ENCODE results near the gene FKBP3. TPM values are rescaled to one million over a fixed set of nuclear protein-coding genes. Genes with fewer than 3 reads are reported as not detected.
"Not testable (repeated sequence)": the region's sequence is repeated elsewhere in the genome, so short reads cannot be mapped to it uniquely, and the experiment has no call there.

FKBP3 gene
- total and polyA plus RNA-seq, 4 donors, result 30.6 to 76.5 (median 41.0) TPM

DNA sequence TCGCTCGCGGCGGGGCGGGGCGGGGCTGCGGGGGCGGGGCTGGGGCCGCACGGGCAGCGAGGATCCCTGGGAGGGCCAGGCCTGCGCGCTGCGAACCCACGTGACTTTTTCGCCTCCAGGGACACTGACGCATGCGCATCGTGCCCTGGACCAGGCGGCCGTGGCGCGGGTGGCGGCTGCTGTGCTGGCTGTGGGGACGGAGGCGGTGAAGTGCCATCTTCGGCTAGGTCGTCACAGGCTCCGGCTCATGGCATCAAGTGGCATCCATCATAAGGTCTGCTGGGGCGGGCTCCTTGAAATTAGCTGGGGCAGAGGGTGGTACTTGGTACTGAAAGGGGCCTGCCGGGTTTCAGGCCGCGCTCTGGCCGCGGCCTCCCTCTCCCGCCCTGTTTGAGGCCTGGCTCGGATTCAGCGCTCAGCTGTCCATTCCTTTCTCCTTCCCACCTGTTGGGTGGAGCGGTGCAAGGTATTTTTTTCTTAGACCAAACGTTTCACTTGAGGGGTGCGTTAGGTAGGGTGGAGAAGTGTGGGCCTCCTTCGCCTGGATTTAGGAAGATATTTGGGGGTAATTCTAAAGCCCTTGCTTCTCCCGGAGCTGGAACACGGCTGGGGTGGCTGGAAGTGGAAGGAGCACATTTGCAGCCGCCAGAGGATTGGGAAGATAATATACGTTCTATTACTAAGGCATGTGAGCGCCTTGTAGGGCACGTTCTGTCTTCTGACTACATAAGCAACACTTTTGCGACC is 50.1 kb downstream of the FKBP3 start, which contains the start of gene PRPF39:
TSS of gene PRPF39 (plus strand) at position 141 of the 747 bp plus-strand sequence. CDS start 11,124 bp downstream, outside the sequence.
- peak within 1 kb of the TSS; percentile 87 to 92 for H3K9ac ChIP-seq (ENCODE audit: insufficient read depth in 1 of 2, low read length in 2 of 2)
- ATAC-seq (ENCODE audit: insufficient read depth, low FRiP score) (peak; percentile 97), DNase-seq (peak; percentile 96 to 97 (median 96))
- peaks cover 0 to 26% (median 8%) of the 10 kb centered on the region in 5 donors for H3K4me1 ChIP-seq (ENCODE audit: control insufficient read depth in 5 of 5, insufficient read depth in 5 of 5, low read length in 5 of 5)
- TF ChIP-seq, protein P1, sequence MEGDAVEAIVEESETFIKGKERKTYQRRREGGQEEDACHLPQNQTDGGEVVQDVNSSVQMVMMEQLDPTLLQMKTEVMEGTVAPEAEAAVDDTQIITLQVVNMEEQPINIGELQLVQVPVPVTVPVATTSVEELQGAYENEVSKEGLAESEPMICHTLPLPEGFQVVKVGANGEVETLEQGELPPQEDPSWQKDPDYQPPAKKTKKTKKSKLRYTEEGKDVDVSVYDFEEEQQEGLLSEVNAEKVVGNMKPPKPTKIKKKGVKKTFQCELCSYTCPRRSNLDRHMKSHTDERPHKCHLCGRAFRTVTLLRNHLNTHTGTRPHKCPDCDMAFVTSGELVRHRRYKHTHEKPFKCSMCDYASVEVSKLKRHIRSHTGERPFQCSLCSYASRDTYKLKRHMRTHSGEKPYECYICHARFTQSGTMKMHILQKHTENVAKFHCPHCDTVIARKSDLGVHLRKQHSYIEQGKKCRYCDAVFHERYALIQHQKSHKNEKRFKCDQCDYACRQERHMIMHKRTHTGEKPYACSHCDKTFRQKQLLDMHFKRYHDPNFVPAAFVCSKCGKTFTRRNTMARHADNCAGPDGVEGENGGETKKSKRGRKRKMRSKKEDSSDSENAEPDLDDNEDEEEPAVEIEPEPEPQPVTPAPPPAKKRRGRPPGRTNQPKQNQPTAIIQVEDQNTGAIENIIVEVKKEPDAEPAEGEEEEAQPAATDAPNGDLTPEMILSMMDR (IDR thresholded peaks at IDR 0.05; ENCODE audit: control extremely low read depth, extremely low read depth), result no peak
- WGBS, 2 donors, result 0% methylated on average over 36 to 49 of the region's 49 CpGs
- H3K4me3 ChIP-seq, result peak within 1 kb of the TSS; percentile 75
- H3K27me3 ChIP-seq (ENCODE audit: control insufficient read depth in 3 of 3, insufficient read depth in 3 of 3, low read length in 2 of 3), result no peaks in the 10 kb centered on the region
- H3K27ac ChIP-seq (ENCODE audit: low read depth in 1 of 2, low read length in 1 of 2), result peak within 1 kb of the TSS; percentile 80 to 86
- peaks cover 0 to 2% (median 0%) of the 10 kb centered on the region in 4 donors for H3K36me3 ChIP-seq (ENCODE audit: control insufficient read depth in 4 of 4, insufficient read depth in 4 of 4, low read length in 4 of 4)
- H3K9me3 ChIP-seq (ENCODE audit: control insufficient read depth in 4 of 4, insufficient read depth in 3 of 4, low read length in 3 of 4), result peaks cover 0 to 1% (median 0%) of the 10 kb centered on the region in 4 donors

DNA sequence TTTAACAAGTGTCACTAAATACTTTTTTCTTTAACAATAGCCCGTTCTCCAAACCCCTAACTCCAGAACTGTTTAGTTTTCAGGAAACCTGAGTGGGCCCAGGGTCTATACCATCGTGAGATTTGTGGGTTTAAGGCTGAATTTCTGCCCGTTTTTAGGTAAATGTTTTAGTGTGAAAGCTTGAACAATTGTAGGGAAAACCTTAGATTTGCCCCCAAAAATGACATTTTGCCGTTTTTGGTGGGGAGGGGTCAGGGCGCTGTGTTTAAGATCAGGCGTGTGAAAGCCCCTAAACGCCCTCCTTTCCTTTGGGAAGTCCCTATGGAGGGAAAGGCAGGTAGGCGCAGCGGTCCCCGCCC is 50.7 kb downstream of the FKBP3 start:
- H3K36me3 ChIP-seq (ENCODE audit: control insufficient read depth in 4 of 4, insufficient read depth in 4 of 4, low read length in 4 of 4), result peaks cover 0 to 1% (median 0%) of the 10 kb centered on the region in 4 donors
- H3K4me1 ChIP-seq (ENCODE audit: control insufficient read depth in 5 of 5, insufficient read depth in 5 of 5, low read length in 5 of 5), result peaks cover 0 to 26% (median 8%) of the 10 kb centered on the region in 5 donors
- ATAC-seq (ENCODE audit: insufficient read depth, low FRiP score), result no peak
- peak overlapping the region; percentile 54 for H3K4me3 ChIP-seq
- no peak for DNase-seq
- peaks cover 0 to 1% (median 0%) of the 10 kb centered on the region in 4 donors for H3K9me3 ChIP-seq (ENCODE audit: control insufficient read depth in 4 of 4, insufficient read depth in 3 of 4, low read length in 3 of 4)
- H3K27ac ChIP-seq (ENCODE audit: low read depth in 1 of 2, low read length in 1 of 2), result peak overlapping the region; percentile 53 to 72
- TF ChIP-seq, protein P1 (IDR thresholded peaks at IDR 0.05; ENCODE audit: control extremely low read depth, extremely low read depth), result no peak
- H3K9ac ChIP-seq (ENCODE audit: insufficient read depth in 1 of 2, low read length in 2 of 2), result peak overlapping the region; percentile 87 to 92
- no peaks in the 10 kb centered on the region for H3K27me3 ChIP-seq (ENCODE audit: control insufficient read depth in 3 of 3, insufficient read depth in 3 of 3, low read length in 2 of 3)
- WGBS, 2 donors, result 0 to 1% methylated on average over 9 to 10 of the region's 10 CpGs

DNA sequence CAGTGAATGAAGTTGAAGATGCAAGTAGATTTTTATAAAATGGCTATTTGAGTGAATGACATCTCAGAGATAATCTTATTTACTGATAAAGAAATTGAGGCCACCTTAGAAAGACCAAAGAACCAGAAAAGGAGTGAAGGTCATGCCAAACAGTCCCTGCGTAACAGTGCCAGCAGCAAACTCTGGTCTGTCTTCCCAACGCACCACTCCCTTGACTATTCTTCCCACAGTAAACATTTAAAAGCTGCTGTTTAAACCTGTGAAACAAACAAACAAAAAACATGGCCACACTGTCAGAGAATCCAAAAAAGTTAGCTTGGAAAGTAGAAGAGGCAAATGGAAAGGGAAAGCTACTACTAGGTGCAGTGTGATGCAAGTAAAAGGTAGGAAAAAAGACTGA is 51.9 kb downstream of the FKBP3 start:
- Histone ChIP-seq H3K27me3 (ENCODE audit: control insufficient read depth in 3 of 3, insufficient read depth in 3 of 3, low read length in 2 of 3) (no peaks in the 10 kb centered on the region), H3K4me1 (ENCODE audit: control insufficient read depth in 5 of 5, insufficient read depth in 5 of 5, low read length in 5 of 5) (peaks cover 0 to 26% (median 8%) of the 10 kb centered on the region in 5 donors), H3K27ac (ENCODE audit: low read depth in 1 of 2, low read length in 1 of 2) (no peak overlapping the region), H3K9me3 (ENCODE audit: control insufficient read depth in 4 of 4, insufficient read depth in 3 of 4, low read length in 3 of 4) (peaks cover 0 to 1% (median 0%) of the 10 kb centered on the region in 4 donors), H3K4me3 (no peak overlapping the region), H3K36me3 (ENCODE audit: control insufficient read depth in 4 of 4, insufficient read depth in 4 of 4, low read length in 4 of 4) (peaks cover 0 to 1% (median 0%) of the 10 kb centered on the region in 4 donors), H3K9ac (ENCODE audit: insufficient read depth in 1 of 2, low read length in 2 of 2) (no peak overlapping the region)
- TF ChIP-seq, protein P1 (IDR thresholded peaks at IDR 0.05; ENCODE audit: control extremely low read depth, extremely low read depth), result no peak
- 89 to 91% methylated on average over 2 of the region's 2 CpGs for WGBS, 2 donors
- no peak for ATAC-seq (ENCODE audit: insufficient read depth, low FRiP score)
- no peak for DNase-seq

DNA sequence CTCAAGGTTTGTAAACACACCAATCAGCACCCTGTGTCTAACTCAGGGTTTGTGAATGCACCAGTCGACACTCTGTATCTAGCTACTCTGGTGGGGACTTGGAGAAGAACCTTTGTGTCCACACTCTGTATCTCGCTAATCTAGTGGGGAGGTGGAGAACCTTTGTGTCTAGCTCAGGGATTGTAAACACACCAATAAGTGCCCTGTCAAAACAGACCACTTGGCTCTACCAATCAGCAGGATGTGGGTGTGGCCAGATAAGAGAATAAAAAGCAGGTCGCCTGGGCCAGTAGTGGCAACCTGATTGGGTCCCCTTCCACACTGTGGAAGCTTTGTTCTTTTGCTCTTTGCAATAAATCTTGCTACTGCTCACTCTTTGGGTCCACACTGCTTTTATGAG is 53.2 kb downstream of the FKBP3 start:
- not testable (repeated sequence) for H3K27ac ChIP-seq (ENCODE audit: low read depth in 1 of 2, low read length in 1 of 2); H3K9me3 ChIP-seq (ENCODE audit: control insufficient read depth in 4 of 4, insufficient read depth in 3 of 4, low read length in 3 of 4); ATAC-seq (ENCODE audit: insufficient read depth, low FRiP score); H3K9ac ChIP-seq (ENCODE audit: insufficient read depth in 1 of 2, low read length in 2 of 2); H3K36me3 ChIP-seq (ENCODE audit: control insufficient read depth in 4 of 4, insufficient read depth in 4 of 4, low read length in 4 of 4); H3K27me3 ChIP-seq (ENCODE audit: control insufficient read depth in 3 of 3, insufficient read depth in 3 of 3, low read length in 2 of 3); DNase-seq; H3K4me3 ChIP-seq
- peaks cover 0 to 17% (median 5%) of the 10 kb centered on the region in 5 donors for H3K4me1 ChIP-seq (ENCODE audit: control insufficient read depth in 5 of 5, insufficient read depth in 5 of 5, low read length in 5 of 5)
- 95% methylated on average over 3 of the region's 3 CpGs for WGBS, 2 donors

DNA sequence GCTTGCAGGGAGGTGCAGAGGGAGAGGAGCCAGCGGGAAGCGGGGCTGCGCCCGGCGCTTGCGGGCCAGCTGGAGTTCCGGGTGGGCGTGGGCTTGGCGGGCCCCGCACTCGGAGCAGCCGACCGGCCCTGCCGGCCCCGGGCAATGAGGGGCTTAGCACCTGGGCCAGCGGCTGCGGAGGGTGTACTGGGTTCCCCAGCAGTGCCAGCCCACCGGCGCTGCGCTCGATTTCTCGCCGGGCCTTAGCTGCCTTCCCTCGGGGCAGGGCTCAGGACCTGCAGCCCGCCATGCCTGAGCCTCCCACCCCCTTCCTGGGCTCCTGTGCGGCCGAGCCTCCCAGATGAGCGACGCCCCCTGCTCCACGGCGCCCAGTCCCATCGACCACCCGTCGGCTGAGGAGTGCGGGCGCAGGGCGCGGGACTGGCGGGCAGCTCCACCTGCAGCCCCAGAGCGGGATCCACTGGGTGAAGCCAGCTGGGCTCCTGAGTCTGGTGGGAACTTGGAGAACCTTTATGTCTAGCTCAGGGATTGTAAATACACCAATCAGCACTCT is 53.8 kb downstream of the FKBP3 start:
- not testable (repeated sequence) for H3K27ac ChIP-seq (ENCODE audit: low read depth in 1 of 2, low read length in 1 of 2); H3K4me3 ChIP-seq; H3K36me3 ChIP-seq (ENCODE audit: control insufficient read depth in 4 of 4, insufficient read depth in 4 of 4, low read length in 4 of 4); DNase-seq; H3K9me3 ChIP-seq (ENCODE audit: control insufficient read depth in 4 of 4, insufficient read depth in 3 of 4, low read length in 3 of 4); H3K9ac ChIP-seq (ENCODE audit: insufficient read depth in 1 of 2, low read length in 2 of 2); ATAC-seq (ENCODE audit: insufficient read depth, low FRiP score); H3K27me3 ChIP-seq (ENCODE audit: control insufficient read depth in 3 of 3, insufficient read depth in 3 of 3, low read length in 2 of 3)
- 95 to 97% methylated on average over 25 to 40 of the region's 40 CpGs for WGBS, 2 donors
- peaks cover 0 to 12% (median 1%) of the 10 kb centered on the region in 5 donors for H3K4me1 ChIP-seq (ENCODE audit: control insufficient read depth in 5 of 5, insufficient read depth in 5 of 5, low read length in 5 of 5)

All from lung (tissue), 12 donors.